ENCODE measurements around the gene RNASEH2A. TPM values are rescaled to one million over a fixed set of nuclear protein-coding genes. Genes with fewer than 3 reads are reported as not detected.
A peak's percentile ranks its signal among the peaks of the same experiment; 100 is the strongest.

RNASEH2A gene
- total RNA-seq, 1 donor from 2014 or later: 10.5 TPM

GRCh38 chr19:12783849-12784393 lies 22.5 kb upstream of the RNASEH2A start:
- Histone ChIP-seq H4K20me1 (ENCODE audit: insufficient read depth, low read length) (no peaks in the 10 kb centered on the region), H2AFZ (ENCODE audit: low read depth, low read length) (no peak overlapping the region), H3K79me2 (ENCODE audit: insufficient read depth, low read length) (no peaks in the 10 kb centered on the region), H3K4me3 (ENCODE audit: insufficient read depth, low read depth, low read length) (no peak overlapping the region), H3K9me3 (ENCODE audit: insufficient read depth, low read depth, low read length) (no peaks in the 10 kb centered on the region), H3K4me1 (ENCODE audit: insufficient read depth, low read length) (peaks cover 57% of the 10 kb centered on the region), H3K27me3 (ENCODE audit: insufficient read depth, low read length) (no peaks in the 10 kb centered on the region), H3K36me3 (ENCODE audit: insufficient read depth, low read length) (no peaks in the 10 kb centered on the region), H3K27ac (ENCODE audit: low read depth, low read length) (peak overlapping the region; percentile 81), H3K9ac (ENCODE audit: low read length) (peak overlapping the region; percentile 83), H3K4me2 (ENCODE audit: low read length) (peak overlapping the region; percentile 94)
- H3K36me3 Mint-ChIP-seq (ENCODE audit: low read depth, unreplicated experiment): no peaks in the 10 kb centered on the region
- H3K4me3 Mint-ChIP-seq (ENCODE audit: unreplicated experiment): peak overlapping the region; percentile 73
- H3K27me3 Mint-ChIP-seq (ENCODE audit: low read depth, unreplicated experiment): no peaks in the 10 kb centered on the region
- FAIRE-seq (no peak), DNase-seq (ENCODE audit: low read depth) (no peak)
- H3K27ac Mint-ChIP-seq (ENCODE audit: unreplicated experiment): peak overlapping the region; percentile 92
- H3K4me1 Mint-ChIP-seq (ENCODE audit: low read depth, unreplicated experiment): peaks cover 23% of the 10 kb centered on the region
- no peaks in the 10 kb centered on the region for H3K9me3 Mint-ChIP-seq (ENCODE audit: unreplicated experiment)
- TF ChIP-seq EZH2 (IDR thresholded peaks at IDR 0.05; ENCODE audit: insufficient read depth, low read length): no peak

DNA sequence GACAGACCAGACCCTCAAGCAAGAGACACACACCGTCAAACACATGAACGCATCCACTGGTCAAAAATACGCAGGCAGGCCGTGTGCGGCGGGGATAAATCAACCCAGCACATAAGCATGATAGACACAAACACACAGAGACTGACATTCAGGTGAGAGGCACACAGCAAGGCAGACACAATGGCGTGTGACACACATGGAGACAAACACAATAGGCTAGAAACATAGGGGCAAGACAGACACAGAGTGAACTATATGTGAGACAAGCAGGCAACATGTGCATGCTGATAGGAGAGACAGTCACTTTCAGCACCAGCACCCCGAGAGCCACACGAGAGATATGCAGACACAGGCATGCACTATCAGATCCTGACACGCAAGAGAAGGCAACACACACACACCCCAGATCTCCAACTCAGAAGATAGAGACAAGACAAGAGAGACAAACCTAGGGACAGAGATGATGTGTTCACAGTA lies 22.0 kb upstream of the RNASEH2A start:
- Histone ChIP-seq H3K4me2 (ENCODE audit: low read length) (peak overlapping the region; percentile 2), H3K9ac (ENCODE audit: low read length) (peak overlapping the region; percentile 52), H2AFZ (ENCODE audit: low read depth, low read length) (no peak overlapping the region), H3K27ac (ENCODE audit: low read depth, low read length) (peak overlapping the region; percentile 81), H3K79me2 (ENCODE audit: insufficient read depth, low read length) (no peaks in the 10 kb centered on the region), H3K36me3 (ENCODE audit: insufficient read depth, low read length) (no peaks in the 10 kb centered on the region), H4K20me1 (ENCODE audit: insufficient read depth, low read length) (no peaks in the 10 kb centered on the region), H3K4me3 (ENCODE audit: insufficient read depth, low read depth, low read length) (no peak overlapping the region), H3K9me3 (ENCODE audit: insufficient read depth, low read depth, low read length) (no peaks in the 10 kb centered on the region), H3K4me1 (ENCODE audit: insufficient read depth, low read length) (peaks cover 57% of the 10 kb centered on the region), H3K27me3 (ENCODE audit: insufficient read depth, low read length) (no peaks in the 10 kb centered on the region)
- FAIRE-seq: no peak
- no peaks in the 10 kb centered on the region for H3K27me3 Mint-ChIP-seq (ENCODE audit: low read depth, unreplicated experiment)
- no peaks in the 10 kb centered on the region for H3K9me3 Mint-ChIP-seq (ENCODE audit: unreplicated experiment)
- H3K27ac Mint-ChIP-seq (ENCODE audit: unreplicated experiment): no peak overlapping the region
- no peak for DNase-seq (ENCODE audit: low read depth)
- H3K4me1 Mint-ChIP-seq (ENCODE audit: low read depth, unreplicated experiment): peaks cover 21% of the 10 kb centered on the region
- no peak overlapping the region for H3K4me3 Mint-ChIP-seq (ENCODE audit: unreplicated experiment)
- TF ChIP-seq CTCF (IDR thresholded peaks at IDR 0.05; ENCODE audit: insufficient read depth, low read depth, low read length) (no peak), EZH2 (IDR thresholded peaks at IDR 0.05; ENCODE audit: insufficient read depth, low read length) (no peak)
- no peaks in the 10 kb centered on the region for H3K36me3 Mint-ChIP-seq (ENCODE audit: low read depth, unreplicated experiment)

DNA sequence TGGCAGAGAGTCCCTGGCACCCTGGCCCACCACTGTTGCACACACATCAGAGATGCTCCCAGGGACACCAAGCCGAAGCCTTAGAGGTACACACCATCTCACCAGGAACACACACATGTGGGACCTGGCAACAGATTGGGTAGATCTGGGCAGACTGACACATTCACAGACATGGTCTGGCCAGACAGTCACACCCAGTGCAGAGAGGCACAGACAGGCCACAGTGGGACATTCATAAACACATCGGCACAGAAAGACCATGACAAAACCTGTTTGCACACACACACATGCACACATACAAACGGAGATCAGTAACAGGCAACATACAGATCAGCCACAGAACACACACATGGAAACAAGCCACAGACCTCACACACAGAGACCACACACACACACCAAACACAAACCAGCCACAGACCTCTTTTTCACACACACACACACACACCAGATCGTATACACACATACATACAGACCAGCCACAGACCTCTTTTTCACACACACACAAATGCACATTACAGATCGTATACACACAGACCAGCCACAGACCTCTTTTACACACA lies 21.4 kb upstream of the RNASEH2A start:
- no peak for DNase-seq (ENCODE audit: low read depth)
- H3K9ac ChIP-seq (ENCODE audit: low read length): peak overlapping the region; percentile 52
- no peaks in the 10 kb centered on the region for H3K27me3 ChIP-seq (ENCODE audit: insufficient read depth, low read length)
- H2AFZ ChIP-seq (ENCODE audit: low read depth, low read length): no peak overlapping the region
- TF ChIP-seq CTCF (IDR thresholded peaks at IDR 0.05; ENCODE audit: insufficient read depth, low read depth, low read length) (no peak), EZH2 (IDR thresholded peaks at IDR 0.05; ENCODE audit: insufficient read depth, low read length) (no peak)
- H3K36me3 Mint-ChIP-seq (ENCODE audit: low read depth, unreplicated experiment): no peaks in the 10 kb centered on the region
- H3K27me3 Mint-ChIP-seq (ENCODE audit: low read depth, unreplicated experiment): no peaks in the 10 kb centered on the region
- no peak overlapping the region for H3K27ac Mint-ChIP-seq (ENCODE audit: unreplicated experiment)
- peaks cover 53% of the 10 kb centered on the region for H3K4me1 ChIP-seq (ENCODE audit: insufficient read depth, low read length)
- no peaks in the 10 kb centered on the region for H4K20me1 ChIP-seq (ENCODE audit: insufficient read depth, low read length)
- no peak for FAIRE-seq
- H3K27ac ChIP-seq (ENCODE audit: low read depth, low read length): peak overlapping the region; percentile 81
- H3K4me3 Mint-ChIP-seq (ENCODE audit: unreplicated experiment): no peak overlapping the region
- peak overlapping the region; percentile 2 for H3K4me2 ChIP-seq (ENCODE audit: low read length)
- H3K4me3 ChIP-seq (ENCODE audit: insufficient read depth, low read depth, low read length): no peak overlapping the region
- peaks cover 18% of the 10 kb centered on the region for H3K4me1 Mint-ChIP-seq (ENCODE audit: low read depth, unreplicated experiment)
- no peaks in the 10 kb centered on the region for H3K9me3 Mint-ChIP-seq (ENCODE audit: unreplicated experiment)
- no peaks in the 10 kb centered on the region for H3K79me2 ChIP-seq (ENCODE audit: insufficient read depth, low read length)
- no peaks in the 10 kb centered on the region for H3K36me3 ChIP-seq (ENCODE audit: insufficient read depth, low read length)
- H3K9me3 ChIP-seq (ENCODE audit: insufficient read depth, low read depth, low read length): no peaks in the 10 kb centered on the region

All from astrocyte (in vitro differentiated cells and primary cell).